Measurements from ENCODE around the gene BIRC5. TPM values are rescaled to one million over a fixed set of nuclear protein-coding genes. Genes with fewer than 3 reads are reported as not detected.

Gene BIRC5
- total RNA-seq, 4 donors from 2014 or later = 0.44 to 3.3 TPM; not detected in 2

- DNase-seq (no peak), ATAC-seq (no peak)
- H3K4me1 ChIP-seq = peaks cover 7 to 13% of the 10 kb centered on the region in 2 donors
- in situ Hi-C loops (cut with MboI; ENCODE audit: low sequenced_read_pairs in 4 of 4) (no loop called here), intact Hi-C loops (cut with DNase I; ENCODE audit: low total_unique reads) (no loop called here)
- H3K27me3 ChIP-seq = peaks cover 9 to 19% (median 18%) of the 10 kb centered on the region in 3 donors
- H3K9me3 ChIP-seq = no peaks in the 10 kb centered on the region
- H3K36me3 ChIP-seq = no peaks in the 10 kb centered on the region
- no peak overlapping the region for H3K4me3 ChIP-seq
- TF ChIP-seq POLR2A (IDR thresholded peaks at IDR 0.05) = no peak
- no peak for TF ChIP-seq CTCF (IDR thresholded peaks at IDR 0.05 in 4 of 5, conservative IDR thresholded peaks at IDR 0.05 in 1 of 5)
- no peak overlapping the region for H3K27ac ChIP-seq
Observed at GRCh38 chr17:78269955-78270381, 55.9 kb downstream of the BIRC5 start.

- no peak for DNase-seq
- no peak for TF ChIP-seq POLR2A (IDR thresholded peaks at IDR 0.05)
- TF ChIP-seq CTCF (IDR thresholded peaks at IDR 0.05 in 4 of 5, conservative IDR thresholded peaks at IDR 0.05 in 1 of 5) = no peak
- Histone ChIP-seq H3K4me3 (no peak overlapping the region), H3K27me3 (peaks cover 9 to 19% (median 18%) of the 10 kb centered on the region in 3 donors), H3K9me3 (no peaks in the 10 kb centered on the region), H3K36me3 (no peaks in the 10 kb centered on the region), H3K27ac (peak overlapping the region in 1 of 4 donors; percentile 24), H3K4me1 (peaks cover 0 to 5% of the 10 kb centered on the region in 2 donors)
- no peak for ATAC-seq
- in situ Hi-C loops (cut with MboI; ENCODE audit: low sequenced_read_pairs in 4 of 4) = no loop called here
- intact Hi-C loops (cut with DNase I; ENCODE audit: low total_unique reads) = no loop called here
Observed at GRCh38 chr17:78271419-78272170, 57.5 kb downstream of the BIRC5 start.

GRCh38 chr17:78272181-78272913 lies 58.3 kb downstream of the BIRC5 start:
- Histone ChIP-seq H3K4me3 (peak overlapping the region in 1 of 4 donors; percentile 1), H3K9me3 (no peaks in the 10 kb centered on the region), H3K4me1 (peaks cover 0 to 5% of the 10 kb centered on the region in 2 donors), H3K36me3 (no peaks in the 10 kb centered on the region), H3K27ac (peak overlapping the region in 1 of 4 donors; percentile 64), H3K27me3 (peaks cover 9 to 19% (median 18%) of the 10 kb centered on the region in 3 donors)
- DNase-seq (peak; percentile 27 to 61), ATAC-seq (peak; percentile 57 to 68)
- intact Hi-C loops (cut with DNase I; ENCODE audit: low total_unique reads) = no loop called here
- TF ChIP-seq CTCF (IDR thresholded peaks at IDR 0.05 in 4 of 5, conservative IDR thresholded peaks at IDR 0.05 in 1 of 5) = no peak
- peak; percentile 23 to 67 for TF ChIP-seq POLR2A (IDR thresholded peaks at IDR 0.05)
- in situ Hi-C loops (cut with MboI; ENCODE audit: low sequenced_read_pairs in 4 of 4) = no loop called here

- H3K27ac ChIP-seq = peak overlapping the region in 1 of 4 donors; percentile 64
- peak overlapping the region in 1 of 4 donors; percentile 1 for H3K4me3 ChIP-seq
- ATAC-seq = no peak
- no peak for DNase-seq
- H3K27me3 ChIP-seq = peaks cover 9 to 19% (median 18%) of the 10 kb centered on the region in 3 donors
- no peaks in the 10 kb centered on the region for H3K9me3 ChIP-seq
- in situ Hi-C loops (cut with MboI; ENCODE audit: low sequenced_read_pairs in 4 of 4) = no loop called here
- intact Hi-C loops (cut with DNase I; ENCODE audit: low total_unique reads) = no loop called here
- no peaks in the 10 kb centered on the region for H3K36me3 ChIP-seq
- H3K4me1 ChIP-seq = peaks cover 0 to 8% of the 10 kb centered on the region in 2 donors
- TF ChIP-seq CTCF (IDR thresholded peaks at IDR 0.05 in 4 of 5, conservative IDR thresholded peaks at IDR 0.05 in 1 of 5) (no peak), POLR2A (IDR thresholded peaks at IDR 0.05) (no peak)
Observed at GRCh38 chr17:78272914-78273258, 58.8 kb downstream of the BIRC5 start.

Data from gastrocnemius medialis (tissue), 4 donors.